EL (cell line): ENCODE measurements around the gene SPATA16.
"Not testable (repeated sequence)": the region's sequence is repeated elsewhere in the genome, so short reads cannot be mapped to it uniquely, and the experiment has no call there.

ENCODE experiments used
- DNase-seq: peaks from one replicate; pipeline ENCODE4 v3.0.0-alpha.2; 2016

Gene SPATA16

GRCh38 chr3:173003471-173003870 is 137.6 kb downstream of the SPATA16 start:
- no peak for DNase-seq

- DNase-seq = no peak
Observed at GRCh38 chr3:173001622-173002021, 139.4 kb downstream of the SPATA16 start.

- no peak for DNase-seq
Observed at GRCh38 chr3:173000553-173000952, 140.5 kb downstream of the SPATA16 start.

GRCh38 chr3:172993412-172993811 is 147.6 kb downstream of the SPATA16 start:
- no peak for DNase-seq

GRCh38 chr3:172991424-172991996 is 149.5 kb downstream of the SPATA16 start:
- DNase-seq = no peak

- no peak for DNase-seq
Observed at GRCh38 chr3:172989373-172989772, 151.7 kb downstream of the SPATA16 start.

GRCh38 chr3:172987273-172987672 is 153.8 kb downstream of the SPATA16 start:
- peak; percentile 10 for DNase-seq

- DNase-seq = no peak
Observed at GRCh38 chr3:172984914-172985313, 156.1 kb downstream of the SPATA16 start.

GRCh38 chr3:172982736-172983364 is 158.2 kb downstream of the SPATA16 start:
- DNase-seq = peak; percentile 7

- no peak for DNase-seq
Observed at GRCh38 chr3:172981407-172981983, 159.5 kb downstream of the SPATA16 start.

- DNase-seq = peak; percentile 8
Observed at GRCh38 chr3:172980849-172981248, 160.2 kb downstream of the SPATA16 start.

- no peak for DNase-seq
Observed at GRCh38 chr3:172977696-172978095, 163.3 kb downstream of the SPATA16 start.

- DNase-seq = no peak
Observed at GRCh38 chr3:172974969-172975368, 166.1 kb downstream of the SPATA16 start.

- DNase-seq = no peak
Observed at GRCh38 chr3:172973799-172974198, 167.2 kb downstream of the SPATA16 start.

- DNase-seq = no peak
Observed at GRCh38 chr3:172972717-172973116, 168.3 kb downstream of the SPATA16 start.

GRCh38 chr3:172972067-172972466 is 169.0 kb downstream of the SPATA16 start:
- no peak for DNase-seq

GRCh38 chr3:172968646-172969045 is 172.4 kb downstream of the SPATA16 start:
- DNase-seq = no peak

- DNase-seq = peak; percentile 76
Observed at GRCh38 chr3:172965256-172965655, 175.8 kb downstream of the SPATA16 start.

GRCh38 chr3:172960626-172961182 is 180.3 kb downstream of the SPATA16 start:
- DNase-seq = not testable (repeated sequence)

- no peak for DNase-seq
Observed at GRCh38 chr3:172958565-172958964, 182.5 kb downstream of the SPATA16 start.

GRCh38 chr3:172953571-172953970 is 187.5 kb downstream of the SPATA16 start:
- DNase-seq = no peak

- no peak for DNase-seq
Observed at GRCh38 chr3:172951511-172951910, 189.5 kb downstream of the SPATA16 start.

GRCh38 chr3:172946061-172946460 is 195.0 kb downstream of the SPATA16 start:
- DNase-seq = peak; percentile 9

- peak; percentile 82 for DNase-seq
Observed at GRCh38 chr3:172939651-172940293, 201.3 kb downstream of the SPATA16 start.
